ENCODE measurements around the gene FGD6. TPM values are rescaled to one million over a fixed set of nuclear protein-coding genes. Genes with fewer than 3 reads are reported as not detected.

The FGD6 gene
- total and polyA plus RNA-seq, 2 experiments from 2014 or later, result 12.9 to 32.4 TPM

- Mint-ChIP-seq H3K36me3 (ENCODE audit: low read depth) (peaks cover 10% of the 10 kb centered on the region; the same call in 2 of the 3 replicates), H3K4me3 (no peak overlapping the region), H3K27me3 (ENCODE audit: insufficient read depth, low read depth, poor library complexity) (no peaks in the 10 kb centered on the region), H3K9me3 (no peaks in the 10 kb centered on the region; the same call in 2 of the 3 replicates), H3K4me1 (peaks cover 25% of the 10 kb centered on the region), H3K27ac (no peak overlapping the region)
- ATAC-seq (no peak), DNase-seq (ENCODE audit: low spot score) (no peak)
- H3K4me3 ChIP-seq, result no peak overlapping the region
- no peaks in the 10 kb centered on the region for H3K27me3 ChIP-seq (ENCODE audit: insufficient read depth)
- TF ChIP-seq EZH2 (IDR thresholded peaks at IDR 0.05; ENCODE audit: low read depth, unreplicated experiment) (no peak), POLR2AphosphoS5 (IDR thresholded peaks at IDR 0.05; ENCODE audit: low read depth) (no peak), REST (IDR thresholded peaks at IDR 0.05; ENCODE audit: unreplicated experiment) (no peak), ZNF331 (CRISPR knock-in tag; IDR thresholded peaks at IDR 0.05; ENCODE audit: low read depth) (no peak), NANOG (IDR thresholded peaks at IDR 0.05; ENCODE audit: borderline replicate concordance) (no peak), CREB1 (CRISPR knock-in tag; IDR thresholded peaks at IDR 0.05; ENCODE audit: low read depth) (no peak), ZNF462 (CRISPR knock-in tag; IDR thresholded peaks at IDR 0.05) (no peak), JUNB (IDR thresholded peaks at IDR 0.05; ENCODE audit: unreplicated experiment) (no peak), ETS1 (IDR thresholded peaks at IDR 0.05) (no peak), ZNF114 (CRISPR knock-in tag; IDR thresholded peaks at IDR 0.05) (no peak), CTCF (conservative IDR thresholded peaks at IDR 0.05; ENCODE audit: low read depth in 2 of 2) (no peak), EZH2phosphoT487 (IDR thresholded peaks at IDR 0.05; ENCODE audit: unreplicated experiment) (no peak)
- H3F3A ChIP-seq (replicated peaks; ENCODE audit: low read depth), result no peaks in the 10 kb centered on the region
- no peaks in the 10 kb centered on the region for H3K36me3 ChIP-seq (ENCODE audit: insufficient read depth)
- H3K4me1 ChIP-seq (ENCODE audit: insufficient read depth), result peaks cover 19% of the 10 kb centered on the region
- H3K27ac ChIP-seq (ENCODE audit: low read depth), result no peak overlapping the region
- H2AFZ ChIP-seq, result no peak overlapping the region
- H3K9me2 ChIP-seq (ENCODE audit: insufficient read depth), result no peaks in the 10 kb centered on the region
- no peak overlapping the region for H3K4me2 ChIP-seq
- no peaks in the 10 kb centered on the region for H4K20me1 ChIP-seq (replicated peaks; ENCODE audit: insufficient read depth)
- peaks cover 73% of the 10 kb centered on the region for H3K79me2 ChIP-seq (replicated peaks; ENCODE audit: insufficient read depth)
Measured at GRCh38 chr12:95193139-95193538, 24.1 kb downstream of the FGD6 start.
